ENCODE results near the gene CTR9. TPM values are rescaled to one million over a fixed set of nuclear protein-coding genes. Genes with fewer than 3 reads are reported as not detected.

CTR9 gene
- total and polyA plus RNA-seq, 2 of the 8 experiments (the other 6 are each of a cell fraction or from before 2014, with no cell fraction given): 6.1 to 37.7 TPM

GRCh38 chr11:10800292-10800691 is 49.2 kb downstream of the CTR9 start:
- FAIRE-seq: no peak
- no peak overlapping the region for H3K9ac ChIP-seq (replicated peaks in 1 of 4; ENCODE audit: extremely low read depth in 1 of 4, low read depth in 3 of 4, low read length in 3 of 4)
- H2BK20ac ChIP-seq (ENCODE audit: low read length): no peak overlapping the region
- H2BK120ac ChIP-seq (replicated peaks; ENCODE audit: low read depth, low read length): no peak overlapping the region
- H3K23ac ChIP-seq (ENCODE audit: insufficient read length): no peak overlapping the region
- no peak overlapping the region for H2BK5ac ChIP-seq (ENCODE audit: low read depth, low read length)
- TF ChIP-seq HDAC2 (IDR thresholded peaks at IDR 0.05; ENCODE audit: borderline replicate concordance in 1 of 2, low read depth in 2 of 2, low read length in 2 of 2) (no peak), SIX5 (IDR thresholded peaks at IDR 0.05; ENCODE audit: low read depth, low read length) (no peak), SIRT6 (IDR thresholded peaks at IDR 0.05; ENCODE audit: low read length) (no peak), POU5F1 (IDR thresholded peaks at IDR 0.05; ENCODE audit: low read depth, low read length) (no peak), CTBP2 (IDR thresholded peaks at IDR 0.05; ENCODE audit: borderline replicate concordance, insufficient read depth, insufficient read length, low read length) (no peak), ZNF274 (IDR thresholded peaks at IDR 0.05; ENCODE audit: borderline replicate concordance, extremely low read depth, low read length) (no peak), ATF2 (IDR thresholded peaks at IDR 0.05; ENCODE audit: low read length) (no peak), RXRA (IDR thresholded peaks at IDR 0.05; ENCODE audit: insufficient read depth, low read depth, low read length) (no peak), NRF1 (IDR thresholded peaks at IDR 0.05; ENCODE audit: low read depth, low read length) (no peak), NANOG (IDR thresholded peaks at IDR 0.05; ENCODE audit: insufficient read depth, low read depth, low read length, poor library complexity, severe bottlenecking) (no peak), PHF8 (conservative IDR thresholded peaks at IDR 0.05; ENCODE audit: low read depth, low read length) (no peak), CHD2 (IDR thresholded peaks at IDR 0.05; ENCODE audit: low read length) (no peak)
- no peak overlapping the region for H3K56ac ChIP-seq (replicated peaks; ENCODE audit: insufficient read length, low read depth, low read length)
- no peak overlapping the region for H3K4me2 ChIP-seq (ENCODE audit: insufficient read depth in 1 of 2, low read depth in 2 of 2, low read length in 2 of 2)
- DNase-seq (ENCODE audit: low read depth in 1 of 2, low spot score in 2 of 2): no peak
- H3K4me3 ChIP-seq (ENCODE audit: extremely low read depth in 1 of 4, insufficient read depth in 2 of 4, low read depth in 3 of 4, low read length in 4 of 4): no peak overlapping the region
- no peaks in the 10 kb centered on the region for H3K27me3 ChIP-seq (replicated peaks in 1 of 4; ENCODE audit: control insufficient read depth in 3 of 4, extremely low read depth in 1 of 4, insufficient read depth in 3 of 4, low read length in 3 of 4)
- no peaks in the 10 kb centered on the region for H3K9me3 ChIP-seq (ENCODE audit: insufficient read depth in 2 of 2, low read depth in 1 of 2, low read length in 1 of 2)
- no peak overlapping the region for H3K14ac ChIP-seq (ENCODE audit: insufficient read length)
- WGBS, 2 experiments (ENCODE audit: extremely low coverage in 1 of 2, insufficient coverage in 1 of 2, insufficient read length in 1 of 2, insufficient replicate concordance in 2 of 2, low coverage in 1 of 2, low lambda C conversion rate in 2 of 2, missing lambda C conversion rate in 1 of 2): 94% methylated on average over 2 of the region's 2 CpGs; no CpG with 5 or more reads in 1 of the 2 experiments
- no peak overlapping the region; the same call in 1 of the 2 replicates for H4K8ac ChIP-seq (ENCODE audit: extremely low read depth, insufficient read depth, low read length)
- peaks cover 75 to 94% (median 91%) of the 10 kb centered on the region in 4 experiments for H3K36me3 ChIP-seq (ENCODE audit: control insufficient read depth in 2 of 4, insufficient read depth in 4 of 4, low read length in 3 of 4)
- H4K20me1 ChIP-seq (replicated peaks in 1 of 2; ENCODE audit: control insufficient read depth in 1 of 2, insufficient read depth in 2 of 2, low read length in 2 of 2): peaks cover 4 to 5% of the 10 kb centered on the region in 2 experiments
- no peaks in the 10 kb centered on the region for H3K4me1 ChIP-seq (replicated peaks in 1 of 4; ENCODE audit: control insufficient read depth in 3 of 4, insufficient read depth in 4 of 4, low read length in 3 of 4)
- peaks cover 0 to 8% of the 10 kb centered on the region in 2 experiments; a peak in 2 of 4 replicates for H3K79me2 ChIP-seq (ENCODE audit: control insufficient read depth in 1 of 2, insufficient read depth in 2 of 2, low read length in 2 of 2)
- no peak overlapping the region for H4K91ac ChIP-seq (replicated peaks; ENCODE audit: insufficient read length, low read length)
- CTCF ChIA-PET (ENCODE audit: partially characterized antibody): no interaction called here
- no peaks in the 10 kb centered on the region for H3K23me2 ChIP-seq (ENCODE audit: low read depth, low read length)
- no peak overlapping the region for H3K18ac ChIP-seq (ENCODE audit: extremely low read depth, low read length)
- H3K79me1 ChIP-seq (ENCODE audit: low read depth, low read length): no peaks in the 10 kb centered on the region
- H2BK15ac ChIP-seq (ENCODE audit: low read length): no peak overlapping the region
- H4K5ac ChIP-seq (ENCODE audit: insufficient read length, low read depth, low read length): no peak overlapping the region
- no peak overlapping the region for H2BK12ac ChIP-seq (ENCODE audit: low read depth, low read length)
- no peak overlapping the region for H2AK5ac ChIP-seq (ENCODE audit: low read depth, low read length)
- H3K4ac ChIP-seq (replicated peaks; ENCODE audit: insufficient read length, low read depth, low read length): no peak overlapping the region
- POLR2A ChIA-PET (ENCODE audit: partially characterized antibody): interaction anchor here (0.8 to 28.5 kb wide), 5 partner anchors 10 to 113 kb away, joined by 3 to 595 read pairs (median 4); partner anchors contain the start of gene EIF4G2
- no peak overlapping the region for H2AFZ ChIP-seq (ENCODE audit: low read length)
- H3K27ac ChIP-seq (ENCODE audit: low read depth, low read length): no peak overlapping the region

All from H1 (cell line).